Activated effector memory CD4-positive, alpha-beta T cell treated with Interleukin-2 at 50 U/mL for 16 hours (primary cell): ENCODE measurements around the gene SLC5A5.
"Not testable (repeated sequence)": the region's sequence is repeated elsewhere in the genome, so short reads cannot be mapped to it uniquely, and the experiment has no call there.

Source experiments
- DNase-seq: peaks from one replicate; pipeline ENCODE4 v3.0.0-alpha.2; 2020

The SLC5A5 gene

GRCh38 chr19:17872251-17873001 is 681 bp downstream of the SLC5A5 start:
- DNase-seq: peak; percentile 51

DNA sequence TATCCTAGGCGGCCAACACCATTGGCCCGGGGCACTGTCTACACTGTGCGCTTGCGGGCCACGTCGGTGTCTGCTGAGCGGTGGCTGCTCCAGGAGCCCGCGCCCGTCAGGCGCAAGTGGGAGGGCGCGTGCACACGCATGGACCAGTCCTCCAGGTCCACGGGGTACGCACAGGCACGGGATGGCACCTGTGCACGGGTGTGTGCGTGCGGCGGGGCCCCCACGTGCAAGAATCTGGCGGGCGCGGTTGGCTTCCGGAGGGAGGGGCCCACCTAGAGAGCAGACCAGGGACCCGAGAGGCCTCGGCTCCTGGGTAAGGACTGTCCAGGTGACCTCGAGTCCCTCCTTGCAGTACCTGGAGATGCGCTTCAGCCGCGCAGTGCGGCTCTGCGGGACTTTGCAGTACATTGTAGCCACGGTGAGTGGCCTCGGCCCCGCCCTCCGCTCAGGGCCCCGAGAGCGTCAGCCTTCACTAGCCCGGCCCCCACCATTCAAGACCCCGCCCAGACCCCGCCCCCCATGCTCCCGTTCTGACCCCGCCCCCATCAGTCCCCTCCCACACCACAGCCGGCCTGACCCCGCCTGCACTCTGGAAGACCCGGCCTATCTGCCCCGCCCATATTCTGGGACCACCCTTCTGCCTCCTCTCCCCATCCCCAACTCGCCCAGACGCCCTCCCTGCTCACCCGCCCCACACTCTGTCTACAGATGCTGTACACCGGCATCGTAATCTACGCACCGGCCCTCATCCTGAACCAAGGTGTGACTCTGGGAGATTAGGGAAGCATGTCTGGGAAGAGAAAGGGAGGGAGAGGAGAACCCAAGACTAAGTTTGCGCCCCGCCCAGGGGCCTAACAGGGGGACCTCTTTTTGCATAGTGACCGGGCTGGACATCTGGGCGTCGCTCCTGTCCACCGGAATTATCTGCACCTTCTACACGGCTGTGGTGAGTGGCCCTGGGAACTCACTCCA is 2.3 kb downstream of the SLC5A5 start:
- DNase-seq: peak; percentile 66

GRCh38 chr19:17874758-17875135 is 3.0 kb downstream of the SLC5A5 start:
- DNase-seq: no peak

DNA sequence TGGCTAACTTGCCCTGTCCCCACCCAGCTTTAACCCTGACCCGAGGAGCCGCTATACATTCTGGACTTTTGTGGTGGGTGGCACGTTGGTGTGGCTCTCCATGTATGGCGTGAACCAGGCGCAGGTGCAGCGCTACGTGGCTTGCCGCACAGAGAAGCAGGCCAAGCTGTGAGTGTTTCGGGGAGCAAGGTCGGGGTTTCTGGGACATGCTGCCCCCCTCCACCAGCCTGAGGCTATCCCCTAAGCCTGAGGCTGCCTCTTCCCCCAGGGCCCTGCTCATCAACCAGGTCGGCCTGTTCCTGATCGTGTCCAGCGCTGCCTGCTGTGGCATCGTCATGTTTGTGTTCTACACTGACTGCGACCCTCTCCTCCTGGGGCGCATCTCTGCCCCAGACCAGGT is 6.0 kb downstream of the SLC5A5 start:
- no peak for DNase-seq

GRCh38 chr19:17879466-17879865 is 7.7 kb downstream of the SLC5A5 start:
- no peak for DNase-seq

DNA sequence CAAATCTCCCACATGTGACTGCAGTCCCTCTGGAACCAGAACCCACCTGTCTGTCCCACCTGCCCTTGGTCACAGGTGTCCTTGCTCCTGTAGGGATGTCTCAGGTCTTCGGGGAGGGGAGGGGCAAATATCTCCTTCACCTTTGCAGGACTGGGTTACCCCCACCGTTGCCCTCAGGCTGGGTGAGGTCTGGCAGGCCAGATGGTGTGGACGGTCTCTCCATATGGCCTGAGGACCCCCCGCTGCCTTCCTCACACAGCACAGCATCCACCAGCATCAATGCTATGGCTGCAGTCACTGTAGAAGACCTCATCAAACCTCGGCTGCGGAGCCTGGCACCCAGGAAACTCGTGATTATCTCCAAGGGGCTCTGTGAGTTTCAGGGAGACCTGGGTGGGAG is 10.0 kb downstream of the SLC5A5 start:
- no peak for DNase-seq

GRCh38 chr19:17883627-17884410 is 12.1 kb downstream of the SLC5A5 start:
- no peak for DNase-seq

DNA sequence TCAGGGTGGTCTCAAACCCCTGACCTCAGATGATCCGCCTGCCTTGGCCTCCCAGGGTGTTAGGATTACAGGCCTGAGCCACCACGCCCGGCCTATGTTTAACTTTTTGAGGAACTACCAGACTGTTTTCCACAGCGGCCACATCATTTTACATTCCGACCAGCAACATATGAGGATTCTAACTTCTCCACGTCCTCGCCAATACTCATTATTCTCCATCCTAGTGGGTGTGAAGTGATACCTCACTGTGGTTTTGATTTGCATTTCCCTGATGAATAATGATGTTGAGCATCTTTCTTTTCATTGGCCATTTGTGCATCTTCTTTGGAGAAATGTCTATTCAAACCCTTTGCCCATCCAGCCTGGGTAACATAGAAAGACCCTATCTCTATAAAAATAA is 14.8 kb downstream of the SLC5A5 start:
- DNase-seq: no peak

GRCh38 chr19:17887221-17887620 is 15.5 kb downstream of the SLC5A5 start:
- not testable (repeated sequence) for DNase-seq

- no peak for DNase-seq
Observed at GRCh38 chr19:17888260-17888659, 16.5 kb downstream of the SLC5A5 start.

GRCh38 chr19:17889609-17890214 is 18.0 kb downstream of the SLC5A5 start:
- DNase-seq: no peak

DNA sequence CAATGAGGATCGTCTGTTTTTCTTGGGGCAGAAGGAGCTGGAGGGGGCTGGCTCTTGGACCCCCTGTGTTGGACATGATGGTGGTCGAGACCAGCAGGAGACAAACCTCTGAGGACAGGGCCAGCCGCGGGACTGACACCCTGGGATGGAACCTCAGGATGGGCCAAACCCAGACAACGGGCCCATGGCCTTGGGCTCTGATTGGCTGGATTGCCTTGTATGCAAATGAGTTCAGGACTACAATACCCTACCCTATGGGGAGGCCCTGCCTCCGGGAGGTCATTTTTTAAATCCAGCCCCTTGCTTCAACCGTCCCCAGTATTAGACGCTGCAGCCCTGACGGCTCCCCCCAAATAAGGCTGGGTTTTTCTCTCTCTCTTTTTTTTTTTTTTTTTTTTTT is 22.0 kb downstream of the SLC5A5 start:
- DNase-seq: no peak

- DNase-seq: no peak
Observed at GRCh38 chr19:17902701-17903100, 31.0 kb downstream of the SLC5A5 start.

DNA sequence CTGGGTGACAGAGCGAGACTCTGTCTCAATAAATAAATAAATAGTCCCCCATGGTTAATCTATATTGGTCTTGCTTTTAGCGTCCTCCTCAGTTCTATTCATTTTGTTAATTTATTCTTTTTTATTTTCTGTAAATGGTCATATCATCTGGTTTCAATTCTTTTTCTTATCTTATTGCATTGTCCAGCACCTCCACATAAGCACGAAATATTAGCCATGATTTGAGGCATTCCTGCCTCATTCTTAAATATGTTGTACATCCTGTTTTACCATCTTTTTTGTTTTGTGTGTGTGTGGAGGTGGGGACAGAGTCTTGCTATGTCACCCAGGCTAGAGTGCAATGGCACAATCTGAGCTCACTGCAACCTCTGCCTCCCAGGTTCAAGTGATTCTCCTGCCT is 36.5 kb downstream of the SLC5A5 start:
- DNase-seq: no peak

DNA sequence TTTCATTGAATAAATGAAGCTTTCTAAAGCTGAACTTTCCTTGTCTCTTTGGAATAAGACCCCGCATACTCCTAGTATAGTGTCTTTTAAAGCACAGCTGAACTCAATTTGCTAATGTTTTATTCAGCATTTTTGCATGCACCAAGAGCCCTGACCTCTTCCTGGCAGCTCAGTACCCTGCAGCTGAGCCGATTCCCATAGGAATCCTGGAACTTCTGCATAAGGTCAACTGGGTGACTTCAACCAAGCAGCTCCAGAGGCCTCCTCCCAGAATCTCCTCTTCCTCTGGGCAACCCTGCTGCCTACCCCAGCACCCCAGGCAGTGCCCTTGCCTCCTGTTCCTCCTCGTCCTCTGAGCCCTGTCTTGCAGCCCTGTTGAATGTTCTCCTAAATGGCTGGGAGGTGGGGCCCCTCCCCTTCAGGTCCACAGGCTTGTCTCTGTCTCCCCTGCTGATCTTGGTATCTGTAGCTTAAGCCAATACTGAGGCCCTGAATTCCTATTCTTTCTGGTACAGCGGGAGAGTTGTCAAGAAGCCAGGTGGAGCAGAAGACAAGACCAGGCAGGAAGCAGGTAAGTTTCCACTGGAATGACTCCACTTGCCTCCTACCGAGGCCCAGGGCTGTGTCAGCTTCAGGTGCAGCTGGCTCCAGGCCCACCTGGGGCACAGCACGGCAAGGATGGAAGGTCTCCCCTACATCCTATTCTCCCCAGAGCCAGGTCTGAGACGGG is 37.4 kb downstream of the SLC5A5 start:
- no peak for DNase-seq

- DNase-seq: no peak
Observed at GRCh38 chr19:17910791-17911360, 39.1 kb downstream of the SLC5A5 start.

DNA sequence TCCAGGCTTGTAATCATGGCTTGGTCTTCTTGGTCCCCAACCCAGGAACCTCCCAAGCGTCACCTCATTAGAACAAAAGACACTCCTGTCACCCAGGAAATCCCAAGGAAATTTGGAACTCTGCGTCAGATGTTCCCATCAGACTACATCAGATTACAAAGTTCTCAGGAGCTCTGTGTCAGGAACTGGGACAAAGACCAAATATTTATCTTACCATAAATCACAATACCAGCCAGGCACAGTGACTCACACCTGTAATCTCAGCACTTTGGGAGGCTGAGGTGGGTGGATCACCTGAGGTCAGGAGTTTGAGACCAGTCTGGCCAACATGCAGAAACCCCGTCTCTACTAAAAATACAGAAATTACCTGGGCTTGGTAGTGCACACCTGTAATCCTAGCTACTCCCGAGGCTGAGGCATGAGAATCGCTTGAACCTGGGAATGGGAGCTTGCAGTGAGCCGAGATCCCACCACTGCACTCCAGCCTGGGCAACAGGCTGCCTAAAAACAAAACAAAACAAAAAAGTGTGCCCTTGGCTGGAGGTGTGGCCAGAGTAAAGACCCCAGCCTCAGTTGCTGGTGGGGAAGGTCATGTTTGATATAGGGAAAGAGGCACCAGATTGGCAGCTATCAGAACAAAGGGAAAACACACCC is 44.3 kb downstream of the SLC5A5 start:
- no peak for DNase-seq

- not testable (repeated sequence) for DNase-seq
Observed at GRCh38 chr19:17918151-17918550, 46.4 kb downstream of the SLC5A5 start.

- DNase-seq: not testable (repeated sequence)
Observed at GRCh38 chr19:17919122-17919521, 47.4 kb downstream of the SLC5A5 start.

- no peak for DNase-seq
Observed at GRCh38 chr19:17920527-17920926, 48.8 kb downstream of the SLC5A5 start.

- no peak for DNase-seq
Observed at GRCh38 chr19:17922138-17922537, 50.4 kb downstream of the SLC5A5 start.
